H1 (cell line): ENCODE data around the gene TTLL1. TPM values are rescaled to one million over a fixed set of nuclear protein-coding genes. Genes with fewer than 3 reads are reported as not detected.

Source experiments
- ASH2L ChIP-seq: fragments of 200-600, 300-600 bp; sonication (generic); IDR thresholded peaks from one replicate; pipeline ENCODE4 v1.7.1; 2017; ENCODE audit warnings: low read length
- EP300 ChIP-seq, 2 experiments: IDR thresholded peaks; 1 replicate in 1 of 2; 2 replicates in 1 of 2; pipeline ENCODE4 v1.6.1; 2011 to 2012; ENCODE audit warnings: low read depth in 2 of 2, low read length in 2 of 2, mild to moderate bottlenecking in 2 of 2, borderline replicate concordance in 1 of 2, inconsistent platforms in 1 of 2, moderate library complexity in 1 of 2
- GABPA ChIP-seq: IDR thresholded peaks from 2 replicates; pipeline ENCODE4 v1.6.1; 2011; ENCODE audit warnings: mild to moderate bottlenecking, low read length, moderate library complexity, borderline replicate concordance; ENCODE audit not compliant: insufficient read depth
- GTF2F1 ChIP-seq: IDR thresholded peaks from 2 replicates; pipeline ENCODE4 v1.6.1; 2012; ENCODE audit warnings: low read depth, low read length, improper control_type of control experiment, borderline replicate concordance
- HDAC6 ChIP-seq: IDR thresholded peaks from one replicate; pipeline ENCODE4 v1.7.1; 2012; ENCODE audit warnings: low read depth, mild to moderate bottlenecking, inconsistent platforms, low read length, moderate library complexity
- KDM1A ChIP-seq: fragments of 200-600, 300-600 bp; sonication (generic); IDR thresholded peaks from 2 replicates; pipeline ENCODE4 v1.7.1; 2016; ENCODE audit warnings: mild to moderate bottlenecking, low read length, borderline replicate concordance
- NANOG ChIP-seq: IDR thresholded peaks from 2 replicates; pipeline ENCODE4 v1.6.1; 2011; ENCODE audit warnings: low read length, low read depth, mild to moderate bottlenecking, inconsistent platforms; ENCODE audit not compliant: insufficient read depth, poor library complexity, severe bottlenecking
- POU5F1 ChIP-seq: IDR thresholded peaks from 2 replicates; pipeline ENCODE4 v1.6.1; 2011; ENCODE audit warnings: low read depth, mild to moderate bottlenecking, low read length, moderate library complexity
- RAD21 ChIP-seq, 2 experiments: IDR thresholded peaks in 1 of 2; conservative IDR thresholded peaks in 1 of 2; 2 replicates each; pipeline ENCODE4 v1.6.1; 2011; ENCODE audit warnings: low read depth in 2 of 2, low read length in 2 of 2, improper control_type of control experiment in 1 of 2, inconsistent platforms in 1 of 2, mild to moderate bottlenecking in 1 of 2, moderate library complexity in 1 of 2
- SIX5 ChIP-seq: IDR thresholded peaks from 2 replicates; pipeline ENCODE4 v1.6.1; 2011; ENCODE audit warnings: mild to moderate bottlenecking, low read depth, low read length
- TCF12 ChIP-seq: IDR thresholded peaks from 2 replicates; pipeline ENCODE4 v1.6.1; 2011; ENCODE audit warnings: low read depth, mild to moderate bottlenecking, low read length
- YY1 ChIP-seq: IDR thresholded peaks from 2 replicates; pipeline ENCODE4 v1.6.1; 2011; ENCODE audit warnings: low read depth, mild to moderate bottlenecking, low read length
- polyA plus RNA-seq, 7 experiments: library from polyadenylated mRNA; depleted of rRNA in 3 of 7; stranded (reverse) in 5 of 7; unstranded in 2 of 7; fragments of >200 nt in 5 of 7; fragments of 200-250 nt in 2 of 7; gene quantifications; 1 replicate in 5 of 7; 2 replicates in 1 of 7; 4 replicates in 1 of 7; pipeline versions ENCODE4 v1.2.1 to v1.2.3, GENCODE V29; 2011 to 2013; ENCODE audit warnings: missing spikeins in 2 of 7, mixed read lengths in 2 of 7
- total RNA-seq: library from RNA; stranded (reverse); fragmentation: NEBNext Ultra II Directional; extraction: Animal tissue kit (Norgen Biotek cat#: 25700); gene quantifications from 2 replicates; pipeline ENCODE4 v1.2.1, GENCODE V29; 2021
- TF ChIP-seq, protein P1 (sequence below): IDR thresholded peaks from 2 replicates; pipeline ENCODE4 v1.6.1; 2011; ENCODE audit warnings: low read depth, mild to moderate bottlenecking, low read length; ENCODE audit not compliant: insufficient read depth

TTLL1 gene
- total and polyA plus RNA-seq, 2 of the 8 experiments (the other 6 are each of a cell fraction or from before 2014, with no cell fraction given): 5.0 to 13.8 TPM

DNA sequence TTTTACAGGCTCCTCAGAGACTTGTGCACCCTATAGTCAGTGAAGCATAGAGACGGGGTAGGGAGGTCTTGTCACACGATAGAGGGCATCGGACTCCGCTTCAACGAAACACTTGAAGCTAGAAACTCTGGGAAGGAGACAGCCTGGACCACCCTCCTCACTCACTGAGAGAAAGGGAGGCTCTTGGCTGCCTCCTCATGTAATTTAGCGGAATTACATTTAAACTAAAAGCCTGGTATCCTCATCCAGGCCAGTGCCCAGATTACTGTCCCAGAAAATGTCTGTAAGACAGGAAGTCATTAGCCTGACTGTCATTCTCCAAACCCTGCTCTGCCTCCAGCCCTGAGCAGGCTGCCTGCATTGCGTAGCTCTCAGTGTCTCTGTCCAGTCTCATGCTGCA is 36.0 kb downstream of the TTLL1 start (continued):
- no peak for TF ChIP-seq SIX5
- no peak for TF ChIP-seq ASH2L
- TF ChIP-seq GTF2F1: no peak
- TF ChIP-seq HDAC6: no peak
- TF ChIP-seq YY1: no peak
- TF ChIP-seq RAD21 (IDR thresholded peaks at IDR 0.05 in 1 of 2, conservative IDR thresholded peaks at IDR 0.05 in 1 of 2; ENCODE audit: low read depth in 2 of 2, low read length in 2 of 2): peak; percentile 66 to 73
- no peak for TF ChIP-seq EP300 (IDR thresholded peaks at IDR 0.05; ENCODE audit: borderline replicate concordance in 1 of 2, low read depth in 2 of 2, low read length in 2 of 2)
- TF ChIP-seq KDM1A: no peak
- TF ChIP-seq NANOG: no peak
- TF ChIP-seq TCF12: no peak
- no peak for TF ChIP-seq GABPA
- no peak for TF ChIP-seq POU5F1
- TF ChIP-seq, protein P1, sequence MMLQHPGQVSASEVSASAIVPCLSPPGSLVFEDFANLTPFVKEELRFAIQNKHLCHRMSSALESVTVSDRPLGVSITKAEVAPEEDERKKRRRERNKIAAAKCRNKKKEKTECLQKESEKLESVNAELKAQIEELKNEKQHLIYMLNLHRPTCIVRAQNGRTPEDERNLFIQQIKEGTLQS: 0 out of 2 replicates have a peak, but pooled peaks have one; percentile 11
